NT2/D1 (cell line): ENCODE measurements around the gene EXOC3L1.

Experiments used
- SUZ12 ChIP-seq: IDR thresholded peaks from 2 replicates; pipeline ENCODE4 v1.6.1; 2011; ENCODE audit not compliant: insufficient read length, insufficient read depth; ENCODE audit errors: extremely low read depth
- YY1 ChIP-seq: IDR thresholded peaks from 2 replicates; pipeline ENCODE4 v1.6.1; 2011; ENCODE audit not compliant: insufficient read length, insufficient read depth
- ZNF274 ChIP-seq: IDR thresholded peaks from 2 replicates; pipeline ENCODE4 v1.6.1; 2011; ENCODE audit warnings: mild to moderate bottlenecking, low read depth, low read length

DNA sequence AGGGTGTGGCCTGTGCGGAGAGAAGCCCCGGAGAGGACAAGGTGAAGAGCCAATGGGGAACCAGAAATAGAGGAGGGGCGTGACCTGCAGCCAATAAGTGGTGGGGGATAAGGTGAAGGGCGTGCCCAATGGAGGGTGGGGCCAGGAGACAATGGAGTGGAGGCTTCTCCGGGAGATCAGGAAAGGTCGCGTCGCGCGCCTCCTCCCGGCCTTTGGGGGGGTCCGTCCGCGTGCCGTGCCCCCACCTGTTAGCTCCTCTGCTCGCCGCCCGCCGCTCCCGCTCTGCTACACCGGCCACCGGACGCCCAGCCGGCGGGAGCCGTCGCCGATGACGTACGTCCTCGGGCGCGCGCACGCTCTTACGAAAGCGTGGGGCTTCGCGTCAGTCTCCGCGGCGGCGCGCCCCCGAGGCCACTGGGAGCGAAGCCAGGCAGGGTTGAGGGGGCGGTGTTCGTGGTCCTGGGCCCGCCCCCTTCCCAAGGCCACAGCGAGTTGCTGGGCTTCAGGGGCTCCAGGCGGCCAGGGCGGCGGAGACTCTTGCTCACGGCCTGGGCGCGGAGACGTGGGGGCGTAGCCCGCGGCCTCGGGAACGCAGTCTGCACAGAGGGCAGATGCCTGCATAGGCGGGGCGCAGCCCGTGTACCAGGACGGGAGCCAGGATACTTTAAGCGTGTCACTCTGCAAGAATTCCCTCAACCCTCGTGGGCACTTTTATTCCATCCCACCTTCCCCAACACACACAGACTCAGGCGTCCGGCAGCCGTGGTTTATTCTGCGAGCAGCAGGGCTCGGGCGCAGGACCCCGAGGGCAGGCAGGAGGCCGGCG lies 6.1 kb downstream of the EXOC3L1 start, which contains the start of gene MATCAP1:
- TF ChIP-seq SUZ12 (no peak), YY1 (no peak), ZNF274 (no peak)
